GM23338 (cell line): ENCODE results near the gene SYNDIG1.

Experiments used
- CREB1 ChIP-seq: fragments of 250-450 bp; sonication (Bioruptor Pico); IDR thresholded peaks from 2 replicates; pipeline ENCODE4 v1.5.0; 2020; ENCODE audit warnings: low read depth, mild to moderate bottlenecking, moderate library complexity
- EZH2 ChIP-seq: fragments of 200-600 bp; sonication (generic); IDR thresholded peaks from one replicate; pipeline ENCODE4 v1.8.0; 2017; ENCODE audit warnings: antibody characterized with exemption, mild to moderate bottlenecking, low read depth; ENCODE audit not compliant: unreplicated experiment
- EZH2phosphoT487 ChIP-seq: fragments of 200-600 bp; sonication (generic); IDR thresholded peaks from one replicate; pipeline ENCODE4 v1.8.1; 2018; ENCODE audit warnings: antibody characterized with exemption; ENCODE audit not compliant: unreplicated experiment
- JUNB ChIP-seq: IDR thresholded peaks from one replicate; pipeline ENCODE4 v1.6.1; 2016; ENCODE audit warnings: antibody characterized with exemption; ENCODE audit not compliant: unreplicated experiment
- NANOG ChIP-seq: IDR thresholded peaks from 2 replicates; pipeline ENCODE4 v1.6.1; 2016; ENCODE audit warnings: antibody characterized with exemption, borderline replicate concordance
- POLR2AphosphoS5 ChIP-seq: IDR thresholded peaks from 2 replicates; pipeline ENCODE4 v1.6.1; 2016; ENCODE audit warnings: antibody characterized with exemption, low read depth
- ZNF331 ChIP-seq: fragments of 250-450 bp; sonication (Bioruptor Pico); IDR thresholded peaks from 2 replicates; pipeline ENCODE4 v1.5.0; 2020; ENCODE audit warnings: low read depth, mild to moderate bottlenecking, moderate library complexity
- TF ChIP-seq, protein P1 (sequence below), 2 experiments: fragments of 200-600 bp in 1 of 2; sonication (generic) in 1 of 2; conservative IDR thresholded peaks; 2 replicates each; pipeline versions ENCODE4 v1.5.1 to v1.6.1; 2016 to 2017; ENCODE audit warnings: antibody characterized with exemption in 2 of 2, low read depth in 2 of 2, mild to moderate bottlenecking in 2 of 2, moderate library complexity in 1 of 2
- TF ChIP-seq, protein P2 (sequence below): IDR thresholded peaks from one replicate; pipeline ENCODE4 v1.6.1; 2018; ENCODE audit warnings: antibody characterized with exemption; ENCODE audit not compliant: unreplicated experiment

DNA sequence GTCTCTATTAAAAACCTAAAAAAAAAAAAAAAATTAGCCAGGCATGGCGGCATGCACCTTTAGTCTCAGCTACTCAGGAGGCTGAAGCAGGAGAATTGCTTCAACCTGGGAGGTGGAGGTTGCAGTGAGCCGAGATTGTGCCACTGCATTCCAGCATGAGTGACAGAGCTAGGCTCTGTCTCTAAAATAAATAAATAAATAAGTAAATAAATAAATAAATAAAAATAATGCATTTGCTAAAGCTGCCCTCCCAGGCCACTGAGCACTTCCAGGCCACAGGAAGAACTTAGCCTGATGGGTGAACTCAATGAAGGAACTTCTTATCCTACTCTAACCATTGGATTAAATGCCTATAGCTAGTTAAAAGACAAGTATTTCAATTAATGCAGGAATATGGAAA is 104.9 kb downstream of the SYNDIG1 start:
- TF ChIP-seq, protein P1, sequence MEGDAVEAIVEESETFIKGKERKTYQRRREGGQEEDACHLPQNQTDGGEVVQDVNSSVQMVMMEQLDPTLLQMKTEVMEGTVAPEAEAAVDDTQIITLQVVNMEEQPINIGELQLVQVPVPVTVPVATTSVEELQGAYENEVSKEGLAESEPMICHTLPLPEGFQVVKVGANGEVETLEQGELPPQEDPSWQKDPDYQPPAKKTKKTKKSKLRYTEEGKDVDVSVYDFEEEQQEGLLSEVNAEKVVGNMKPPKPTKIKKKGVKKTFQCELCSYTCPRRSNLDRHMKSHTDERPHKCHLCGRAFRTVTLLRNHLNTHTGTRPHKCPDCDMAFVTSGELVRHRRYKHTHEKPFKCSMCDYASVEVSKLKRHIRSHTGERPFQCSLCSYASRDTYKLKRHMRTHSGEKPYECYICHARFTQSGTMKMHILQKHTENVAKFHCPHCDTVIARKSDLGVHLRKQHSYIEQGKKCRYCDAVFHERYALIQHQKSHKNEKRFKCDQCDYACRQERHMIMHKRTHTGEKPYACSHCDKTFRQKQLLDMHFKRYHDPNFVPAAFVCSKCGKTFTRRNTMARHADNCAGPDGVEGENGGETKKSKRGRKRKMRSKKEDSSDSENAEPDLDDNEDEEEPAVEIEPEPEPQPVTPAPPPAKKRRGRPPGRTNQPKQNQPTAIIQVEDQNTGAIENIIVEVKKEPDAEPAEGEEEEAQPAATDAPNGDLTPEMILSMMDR (conservative IDR thresholded peaks at IDR 0.05; ENCODE audit: low read depth in 2 of 2) = no peak
- TF ChIP-seq POLR2AphosphoS5 = no peak
- TF ChIP-seq EZH2phosphoT487 = no peak
- TF ChIP-seq, protein P2, sequence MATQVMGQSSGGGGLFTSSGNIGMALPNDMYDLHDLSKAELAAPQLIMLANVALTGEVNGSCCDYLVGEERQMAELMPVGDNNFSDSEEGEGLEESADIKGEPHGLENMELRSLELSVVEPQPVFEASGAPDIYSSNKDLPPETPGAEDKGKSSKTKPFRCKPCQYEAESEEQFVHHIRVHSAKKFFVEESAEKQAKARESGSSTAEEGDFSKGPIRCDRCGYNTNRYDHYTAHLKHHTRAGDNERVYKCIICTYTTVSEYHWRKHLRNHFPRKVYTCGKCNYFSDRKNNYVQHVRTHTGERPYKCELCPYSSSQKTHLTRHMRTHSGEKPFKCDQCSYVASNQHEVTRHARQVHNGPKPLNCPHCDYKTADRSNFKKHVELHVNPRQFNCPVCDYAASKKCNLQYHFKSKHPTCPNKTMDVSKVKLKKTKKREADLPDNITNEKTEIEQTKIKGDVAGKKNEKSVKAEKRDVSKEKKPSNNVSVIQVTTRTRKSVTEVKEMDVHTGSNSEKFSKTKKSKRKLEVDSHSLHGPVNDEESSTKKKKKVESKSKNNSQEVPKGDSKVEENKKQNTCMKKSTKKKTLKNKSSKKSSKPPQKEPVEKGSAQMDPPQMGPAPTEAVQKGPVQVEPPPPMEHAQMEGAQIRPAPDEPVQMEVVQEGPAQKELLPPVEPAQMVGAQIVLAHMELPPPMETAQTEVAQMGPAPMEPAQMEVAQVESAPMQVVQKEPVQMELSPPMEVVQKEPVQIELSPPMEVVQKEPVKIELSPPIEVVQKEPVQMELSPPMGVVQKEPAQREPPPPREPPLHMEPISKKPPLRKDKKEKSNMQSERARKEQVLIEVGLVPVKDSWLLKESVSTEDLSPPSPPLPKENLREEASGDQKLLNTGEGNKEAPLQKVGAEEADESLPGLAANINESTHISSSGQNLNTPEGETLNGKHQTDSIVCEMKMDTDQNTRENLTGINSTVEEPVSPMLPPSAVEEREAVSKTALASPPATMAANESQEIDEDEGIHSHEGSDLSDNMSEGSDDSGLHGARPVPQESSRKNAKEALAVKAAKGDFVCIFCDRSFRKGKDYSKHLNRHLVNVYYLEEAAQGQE = no peak
- TF ChIP-seq EZH2 = no peak
- no peak for TF ChIP-seq CREB1
- TF ChIP-seq ZNF331 (CRISPR knock-in tag) = no peak
- no peak for TF ChIP-seq NANOG
- TF ChIP-seq JUNB = no peak
